T1000 (cell line): Measurements from ENCODE around the gene MITF.

Experiments
- DNase-seq: peaks from one replicate; lab custom pipeline; 2025; ENCODE audit warnings: mixed read lengths; lab: John Stamatoyannopoulos, UW

Gene MITF

GRCh38 chr3:69725994-69726571, 13.2 kb upstream of the MITF start:
- DNase-seq = no peak

GRCh38 chr3:69729147-69729919, 9.9 kb upstream of the MITF start:
- DNase-seq = no peak

GRCh38 chr3:69731080-69731479, 8.2 kb upstream of the MITF start:
- no peak for DNase-seq

GRCh38 chr3:69735893-69736292, 3.4 kb upstream of the MITF start:
- DNase-seq = no peak

DNA sequence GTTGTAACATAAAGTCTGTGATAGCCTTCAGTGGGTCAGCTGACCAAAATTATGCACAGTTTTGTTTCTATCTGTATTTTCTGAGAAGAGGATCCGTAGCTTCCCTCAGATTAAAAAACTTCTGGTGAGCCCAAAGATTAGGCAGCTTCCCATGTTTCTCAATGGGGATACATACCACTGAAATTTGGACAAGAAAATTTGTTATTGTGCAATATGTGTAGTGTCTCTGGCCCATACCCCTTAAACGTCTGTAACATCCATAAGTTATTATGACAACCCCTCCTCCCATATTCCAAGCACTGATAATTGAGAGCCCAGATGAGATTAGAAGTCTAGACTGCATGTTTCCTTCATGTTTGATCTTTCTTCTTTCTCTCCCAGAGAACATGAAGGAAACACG, 1.9 kb upstream of the MITF start:
- DNase-seq = no peak

DNA sequence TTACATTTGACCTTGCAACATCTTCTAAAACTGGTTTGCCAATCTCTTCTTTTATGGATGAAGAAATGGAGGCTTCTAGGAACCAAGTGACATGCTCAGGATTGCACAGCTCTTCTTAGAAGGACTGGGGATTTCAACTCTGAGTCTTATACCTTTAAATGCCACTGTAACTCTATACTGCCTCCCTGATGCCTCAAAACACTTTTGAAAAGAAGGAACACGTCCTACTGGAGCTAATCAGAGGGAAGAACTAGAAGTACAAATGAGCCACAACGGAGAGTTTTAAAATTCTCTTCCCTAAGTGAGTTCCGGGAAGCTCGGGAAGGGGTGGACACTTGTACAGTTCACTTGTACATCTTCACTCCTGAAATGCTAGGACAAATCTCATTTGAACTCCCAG, 949 bp upstream of the MITF start:
- no peak for DNase-seq

DNA sequence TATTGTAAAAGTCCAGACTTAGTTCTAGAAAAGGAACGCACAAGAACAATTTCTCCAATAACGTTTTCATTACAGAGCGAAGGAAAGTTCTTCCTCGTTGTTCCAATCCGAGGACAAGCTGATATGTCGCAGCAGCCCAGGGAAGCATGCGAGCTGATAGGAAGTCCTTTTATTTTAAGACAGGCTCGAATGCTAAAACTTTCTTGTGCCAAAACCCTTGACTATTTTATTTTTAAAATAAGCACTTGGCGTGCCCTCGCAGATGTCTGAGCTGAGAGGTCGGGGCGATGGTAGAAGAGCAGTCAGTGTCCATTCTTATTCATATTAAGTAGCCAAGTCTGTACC, 433 bp upstream of the MITF start:
- DNase-seq = no peak

GRCh38 chr3:69740103-69741021, 1.1 kb downstream of the MITF start:
- no peak for DNase-seq

DNA sequence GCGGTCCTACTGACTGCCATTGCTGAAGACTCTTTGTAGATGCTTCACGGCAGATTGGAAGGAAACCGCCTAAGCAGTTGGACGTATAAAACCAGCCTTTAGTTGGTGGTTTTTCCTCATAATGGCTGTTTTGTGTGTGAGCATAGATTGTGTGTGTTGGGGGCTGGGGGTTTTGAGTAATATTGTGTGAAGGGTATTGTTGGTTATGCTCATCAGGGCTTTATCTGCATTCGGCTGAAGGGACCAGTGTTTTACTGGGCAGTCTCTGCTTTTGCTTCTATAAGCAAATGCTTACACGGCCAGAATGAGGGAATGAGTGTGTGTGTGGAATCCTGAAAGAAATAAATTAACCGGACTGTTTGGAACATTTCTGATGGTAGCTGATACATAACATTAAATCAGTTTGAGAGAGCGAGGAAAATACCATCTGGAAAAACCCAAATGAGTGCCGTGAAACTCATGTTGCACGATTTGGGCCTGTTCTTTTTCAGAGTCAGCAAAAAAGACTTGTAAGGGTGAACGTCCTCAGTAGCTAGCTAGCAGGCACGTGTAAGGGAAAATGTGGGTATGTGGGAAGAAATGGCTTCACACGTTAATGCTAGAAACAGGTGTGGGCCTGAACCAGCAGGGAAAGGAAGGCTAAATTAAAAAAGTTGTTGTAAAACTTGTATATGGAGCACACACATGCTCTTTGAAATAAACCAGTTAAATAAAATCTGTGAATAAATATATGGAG, 1.9 kb downstream of the MITF start:
- DNase-seq = no peak

DNA sequence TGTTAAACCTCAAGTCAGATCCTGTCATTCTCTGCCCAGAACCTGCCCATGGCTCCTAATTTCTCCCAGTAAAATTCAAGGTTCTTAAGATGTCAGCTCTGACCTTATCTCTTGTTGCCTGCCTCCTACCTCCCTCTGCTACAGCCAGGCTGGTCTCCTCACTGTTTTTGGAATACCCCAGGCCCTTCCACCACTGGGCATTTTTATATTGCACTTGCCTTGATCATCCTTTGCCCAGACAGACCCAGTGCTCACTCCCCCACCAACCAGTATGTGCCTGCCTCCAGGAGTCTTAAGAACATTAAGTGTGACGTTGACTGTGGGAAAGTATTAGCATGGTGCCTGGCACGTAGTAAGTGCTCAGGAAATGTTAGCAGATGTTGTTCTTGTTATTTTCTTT, 3.1 kb downstream of the MITF start:
- DNase-seq = no peak

- DNase-seq = no peak
Observed at GRCh38 chr3:69743975-69744906, 5.0 kb downstream of the MITF start.

DNA sequence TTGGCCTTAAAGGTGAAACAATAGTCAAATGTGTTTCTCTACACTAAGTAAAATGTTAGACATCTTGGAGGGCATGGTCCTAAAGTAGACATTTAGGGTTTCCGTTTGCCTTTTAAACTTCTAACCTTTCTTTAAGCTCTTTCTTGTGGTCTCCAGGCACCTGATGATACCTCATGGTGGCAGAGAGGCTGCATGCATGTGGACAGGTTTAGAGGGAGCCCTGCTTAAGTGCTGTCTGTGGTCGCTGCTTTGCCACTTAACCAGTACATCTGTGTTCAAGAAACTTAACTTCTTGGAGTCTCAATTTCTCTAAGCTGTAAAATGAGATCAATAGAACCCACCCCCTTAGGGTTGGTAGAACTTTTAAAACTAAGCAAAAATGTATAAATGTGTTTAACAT, 6.2 kb downstream of the MITF start:
- DNase-seq = no peak

DNA sequence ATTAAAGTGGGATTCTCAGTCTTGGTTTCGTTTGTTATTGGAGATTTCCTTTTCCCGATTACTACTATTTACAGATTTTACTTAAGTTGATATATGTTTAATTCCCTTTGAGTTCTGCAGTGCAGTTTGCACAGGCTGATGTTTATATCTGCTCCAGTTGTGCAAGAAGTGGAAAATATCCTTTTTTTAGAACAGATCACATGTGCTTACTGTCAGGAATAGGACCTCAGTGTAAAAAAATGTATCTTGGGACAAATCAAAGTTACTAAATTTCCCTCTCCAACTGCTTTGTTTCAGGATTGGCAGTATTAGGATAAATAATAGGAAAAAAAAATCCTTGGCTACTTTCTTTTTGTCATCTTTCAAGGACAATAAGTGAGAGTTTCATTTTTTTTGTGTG, 6.9 kb downstream of the MITF start:
- DNase-seq = no peak

GRCh38 chr3:69747511-69748258, 8.4 kb downstream of the MITF start:
- DNase-seq = no peak

DNA sequence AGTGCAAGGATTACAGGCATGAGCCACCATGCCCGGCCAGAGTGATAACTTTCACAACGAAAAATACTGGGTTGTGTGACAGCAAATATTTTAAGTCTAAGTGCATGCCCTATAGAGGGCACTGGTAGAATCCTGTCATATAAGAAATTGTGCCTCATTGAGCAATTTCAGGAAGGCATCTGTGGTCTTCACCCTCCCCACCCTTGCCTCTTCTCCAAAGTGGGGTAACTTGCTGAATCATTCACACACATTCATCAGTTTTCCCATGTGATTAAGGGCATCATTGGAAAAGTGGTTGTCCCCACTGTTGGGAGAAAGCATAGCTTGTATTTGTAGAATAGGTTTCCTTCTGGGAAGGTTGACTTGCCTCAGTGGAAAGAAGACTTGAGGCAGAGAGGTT, 9.2 kb downstream of the MITF start:
- DNase-seq = no peak

GRCh38 chr3:69749461-69749860, 10.2 kb downstream of the MITF start:
- no peak for DNase-seq

DNA sequence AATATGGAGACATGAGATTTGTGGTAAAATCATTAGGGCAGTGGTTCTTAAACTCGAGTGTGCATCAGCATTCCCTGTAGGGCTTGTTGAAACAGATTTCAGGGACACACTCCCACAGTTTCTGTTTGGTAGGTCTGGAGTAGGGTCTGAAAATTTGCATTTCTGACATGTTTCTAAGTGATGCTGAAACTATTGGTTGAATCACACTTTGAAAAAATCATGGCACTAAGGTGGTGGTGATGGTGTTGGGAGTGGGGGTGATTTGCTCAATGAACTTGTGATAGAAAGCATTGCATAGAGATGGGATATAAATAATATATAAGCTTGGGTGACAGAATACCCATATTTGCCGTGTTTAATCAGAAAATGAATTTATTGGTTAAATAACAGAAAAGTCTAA, 11.3 kb downstream of the MITF start:
- no peak for DNase-seq

DNA sequence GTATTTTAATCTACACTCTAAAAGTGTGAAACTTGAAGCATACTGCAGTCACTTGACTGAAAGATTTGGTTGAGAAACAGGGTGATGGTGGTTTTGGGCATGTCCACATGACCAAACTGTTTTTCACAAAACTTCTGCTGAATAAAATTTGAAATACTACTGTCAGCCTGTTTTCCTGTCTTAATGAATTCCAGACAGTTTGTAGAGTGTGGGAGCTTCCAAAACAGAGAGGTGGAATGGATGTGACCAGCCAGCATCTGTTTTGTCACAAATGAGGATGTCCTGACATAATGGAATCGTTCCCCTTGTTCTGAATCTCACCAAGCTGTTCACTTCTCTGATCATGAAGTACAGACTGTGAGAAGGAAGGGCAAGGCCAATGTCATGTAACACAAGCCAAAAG, 11.8 kb downstream of the MITF start:
- DNase-seq = no peak

- DNase-seq = no peak
Observed at GRCh38 chr3:69752241-69752640, 13.0 kb downstream of the MITF start.

GRCh38 chr3:69753179-69753775, 14.0 kb downstream of the MITF start:
- DNase-seq = no peak
